Uterus (tissue), 4 donors: Measurements from ENCODE around the gene SLC2A9. TPM values are rescaled to one million over a fixed set of nuclear protein-coding genes. Genes with fewer than 3 reads are reported as not detected.
"Not testable (repeated sequence)": the region's sequence is repeated elsewhere in the genome, so short reads cannot be mapped to it uniquely, and the experiment has no call there.

ENCODE experiments used
- DNase-seq, 2 donors: peaks; one replicate each; pipeline ENCODE4 v3.0.0-alpha.2; 2019 to 2020
- H3K27ac ChIP-seq, 2 donors: fragments of 200-600 bp; sonication (generic); 1 replicate in 1 of 2; 2 replicates in 1 of 2; pipeline ENCODE4 v1.5.1; 2016 to 2018
- H3K27me3 ChIP-seq, 2 donors: fragments of 200-600 bp; sonication (generic); one replicate each; pipeline ENCODE4 v1.5.1; 2018 to 2019; ENCODE audit warnings: control low read depth in 1 of 2
- H3K36me3 ChIP-seq, 2 donors: fragments of 200-600 bp; sonication (generic); one replicate each; pipeline ENCODE4 v1.5.1; 2019; ENCODE audit warnings: control low read depth in 1 of 2
- H3K4me1 ChIP-seq, 2 donors: fragments of 200-600 bp; sonication (generic); one replicate each; pipeline ENCODE4 v1.5.1; 2018 to 2019; ENCODE audit warnings: control low read depth in 1 of 2
- H3K4me3 ChIP-seq, 2 donors: fragments of 200-600 bp; sonication (generic); 1 replicate in 1 of 2; 2 replicates in 1 of 2; pipeline ENCODE4 v1.5.1; 2018 to 2019; ENCODE audit warnings: mild to moderate bottlenecking in 1 of 2
- H3K9me3 ChIP-seq, 2 donors: fragments of 200-600 bp; sonication (generic); one replicate each; pipeline ENCODE4 v1.5.1; 2019; ENCODE audit warnings: control low read depth in 1 of 2
- CTCF ChIP-seq, 4 experiments: fragments of 200-600 bp in 2 of 4; fragments of 450-650 bp in 2 of 4; sonication (generic) in 2 of 4; IDR thresholded peaks; one replicate each; pipeline ENCODE4 v1.5.1; 2016 to 2019; ENCODE audit warnings: antibody characterized with exemption in 4 of 4, mild to moderate bottlenecking in 2 of 4, moderate library complexity in 1 of 4
- POLR2A ChIP-seq, 2 donors: fragments of 450-650 bp; IDR thresholded peaks; one replicate each; pipeline ENCODE4 v1.6.1; 2016; ENCODE audit warnings: antibody characterized with exemption in 2 of 2, mild to moderate bottlenecking in 1 of 2, moderate library complexity in 1 of 2
- intact Hi-C: fragments of 100-400 bp; cut with DNase I; formaldehyde crosslinking; loops from one replicate; pipeline ENCODE4 v1.15.1; 2023; ENCODE audit warnings: low total_unique reads
- small RNA-seq: library from RNA; depleted of rRNA; stranded (forward); fragments of <200 nt; gene quantifications from one replicate; pipeline ENCODE3, GENCODE V24; 2016
- total RNA-seq, 4 donors: library from RNA; depleted of rRNA in 3 of 4; stranded (reverse); fragments of >200 nt in 3 of 4; gene quantifications; one replicate each; pipeline versions ENCODE4 v1.1.0 to v1.2.4, GENCODE V29; 2014 to 2023
- donor health status: DM: yes; HTN: yes; CAD: no.

Gene SLC2A9
- total RNA-seq, 4 donors from 2014 or later, result 0.51 to 9.3 (median 7.1) TPM

- DNase-seq, result no peak
- no peaks in the 10 kb centered on the region for H3K9me3 ChIP-seq
- no peaks in the 10 kb centered on the region for H3K36me3 ChIP-seq
- no peaks in the 10 kb centered on the region for H3K27me3 ChIP-seq
- no peak for TF ChIP-seq CTCF (IDR thresholded peaks at IDR 0.05)
- no peak for TF ChIP-seq POLR2A (IDR thresholded peaks at IDR 0.05)
- no peak overlapping the region for H3K4me3 ChIP-seq
- intact Hi-C loops, result no loop called here
- H3K4me1 ChIP-seq, result no peaks in the 10 kb centered on the region
- H3K27ac ChIP-seq, result no peak overlapping the region
Observed at GRCh38 chr4:9792381-9792780, 228.9 kb downstream of the SLC2A9 start.

- DNase-seq, H3K4me3 ChIP-seq, H3K9me3 ChIP-seq, H3K27ac ChIP-seq, intact Hi-C loops, H3K27me3 ChIP-seq, H3K36me3 ChIP-seq, H3K4me1 ChIP-seq: not testable (repeated sequence)
Observed at GRCh38 chr4:9785891-9786290, 235.4 kb downstream of the SLC2A9 start.

- TF ChIP-seq CTCF (IDR thresholded peaks at IDR 0.05) (no peak), POLR2A (IDR thresholded peaks at IDR 0.05) (no peak)
- no peak for DNase-seq
- H3K4me3 ChIP-seq, result no peak overlapping the region
- H3K4me1 ChIP-seq, result no peaks in the 10 kb centered on the region
- no peaks in the 10 kb centered on the region for H3K36me3 ChIP-seq
- H3K27ac ChIP-seq, result no peak overlapping the region
- no peaks in the 10 kb centered on the region for H3K9me3 ChIP-seq
- no peaks in the 10 kb centered on the region for H3K27me3 ChIP-seq
- intact Hi-C loops, result no loop called here
Observed at GRCh38 chr4:9782136-9782436, 239.2 kb downstream of the SLC2A9 start.

- no peaks in the 10 kb centered on the region for H3K27me3 ChIP-seq
- no peak within 1 kb of the TSS for H3K27ac ChIP-seq
- no peak within 1 kb of the TSS for H3K4me3 ChIP-seq
- no peak for DNase-seq
- H3K36me3 ChIP-seq, result no peaks in the 10 kb centered on the region
- intact Hi-C loops, result no loop called here
- TF ChIP-seq POLR2A (IDR thresholded peaks at IDR 0.05) (no peak), CTCF (IDR thresholded peaks at IDR 0.05) (no peak)
- H3K4me1 ChIP-seq, result no peaks in the 10 kb centered on the region
- H3K9me3 ChIP-seq, result no peaks in the 10 kb centered on the region
Observed at GRCh38 chr4:9781343-9782135, 239.8 kb downstream of the SLC2A9 start, which contains the start of gene DRD5. Gene DRD5, plus strand, starts transcription at chr4:9781634. Its CDS starts 396 bp downstream, at chr4:9782030.

Small RNAs within 50 kb of the gene (small RNA-seq; reads per million reads assigned to genes)
- not detected for gene RNA5SP154

Other genes starting within 250 kb of the SLC2A9 start
- not detected for gene DRD5, start 239.9 kb downstream of the SLC2A9 start, total RNA-seq
- gene WDR1, start 95.3 kb upstream of the SLC2A9 start, total RNA-seq, result 100 to 1,000 TPM; 161 to 517 (median 173) TPM